Neural progenitor cell (in vitro differentiated cells): ENCODE measurements around the gene SLC49A4. TPM values are rescaled to one million over a fixed set of nuclear protein-coding genes. Genes with fewer than 3 reads are reported as not detected.

Experiments
- DNase-seq: peaks from one replicate; pipeline ENCODE4 v3.0.0-alpha.2; 2016; ENCODE audit warnings: low spot score
- H2AFZ ChIP-seq: fragments of 200-600 bp; sonication (generic); replicated peaks from 2 replicates; pipeline ENCODE4 v1.6.1; 2016; ENCODE audit warnings: antibody characterized with exemption
- H3F3A ChIP-seq: fragments of 200-600 bp; sonication (generic); 2 replicates; pipeline ENCODE4 v1.6.1; 2016; ENCODE audit warnings: antibody characterized with exemption, low read depth
- H3K27ac ChIP-seq: fragments of 200-600 bp; sonication (generic); 2 replicates; pipeline ENCODE4 v1.5.1; 2016; ENCODE audit warnings: mild to moderate bottlenecking
- H3K27me3 ChIP-seq: fragments of 200-600 bp; sonication (generic); 2 replicates; pipeline ENCODE4 v1.6.1; 2016; ENCODE audit warnings: mild to moderate bottlenecking, moderate library complexity
- H3K36me3 ChIP-seq: fragments of 200-600 bp; sonication (generic); 2 replicates; pipeline ENCODE4 v1.5.1; 2016
- H3K4me1 ChIP-seq: fragments of 200-600 bp; sonication (generic); 2 replicates; pipeline ENCODE4 v1.6.1; 2016; ENCODE audit warnings: mixed run types
- H3K4me2 ChIP-seq: fragments of 200-600 bp; sonication (generic); 2 replicates; pipeline ENCODE4 v1.6.1; 2016
- H3K4me3 ChIP-seq: fragments of 200-600 bp; sonication (generic); 2 replicates; pipeline ENCODE4 v1.5.1; 2016
- H3K79me2 ChIP-seq: fragments of 200-600 bp; sonication (generic); 2 replicates; pipeline ENCODE4 v1.6.1; 2016; ENCODE audit warnings: low read depth
- H3K9ac ChIP-seq: fragments of 200-600 bp; sonication (generic); 2 replicates; pipeline ENCODE4 v1.6.1; 2016
- H3K9me3 ChIP-seq: fragments of 200-600 bp; sonication (generic); 2 replicates; pipeline ENCODE4 v1.5.1; 2016; ENCODE audit warnings: low read depth
- H4K20me1 ChIP-seq: fragments of 200-600 bp; sonication (generic); 2 replicates; pipeline ENCODE4 v1.6.1; 2016; ENCODE audit warnings: low read depth
- H3K27ac Mint-ChIP-seq: 3 replicates; pipeline ENCODE4 v1.8.0; 2021; ENCODE audit warnings: mixed read lengths
- H3K27me3 Mint-ChIP-seq: 2 replicates; pipeline ENCODE4 v1.8.0; 2022; ENCODE audit warnings: low read depth, mild to moderate bottlenecking, inconsistent platforms, moderate library complexity, mixed read lengths; ENCODE audit not compliant: insufficient read depth
- H3K36me3 Mint-ChIP-seq: 3 replicates; pipeline ENCODE4 v1.8.0; 2021; ENCODE audit warnings: mixed read lengths
- H3K4me1 Mint-ChIP-seq: 3 replicates; pipeline ENCODE4 v1.8.0; 2021; ENCODE audit warnings: mixed read lengths
- H3K4me3 Mint-ChIP-seq: 3 replicates; pipeline ENCODE4 v1.8.0; 2021; ENCODE audit warnings: mild to moderate bottlenecking, moderate library complexity, mixed read lengths
- H3K9me3 Mint-ChIP-seq: 3 replicates; pipeline ENCODE4 v1.8.0; 2020; ENCODE audit warnings: mixed read lengths
- CTCF ChIP-seq: fragments of 200-600 bp; sonication (generic); IDR thresholded peaks from 2 replicates; pipeline ENCODE4 v1.5.1; 2017; ENCODE audit warnings: antibody characterized with exemption, mild to moderate bottlenecking
- EZH2 ChIP-seq: fragments of 200-600 bp; sonication (generic); IDR thresholded peaks from 2 replicates; pipeline ENCODE4 v1.6.1; 2017; ENCODE audit warnings: antibody characterized with exemption, mild to moderate bottlenecking, moderate library complexity
- EZH2phosphoT487 ChIP-seq: fragments of 200-600 bp; sonication (generic); IDR thresholded peaks from 2 replicates; pipeline ENCODE4 v1.6.1; 2017; ENCODE audit warnings: antibody characterized with exemption
- total RNA-seq: library from RNA; depleted of rRNA; stranded (reverse); fragments of >200 nt; gene quantifications from 2 replicates; pipeline ENCODE4 v1.2.3, GENCODE V29; 2015; ENCODE audit warnings: low replicate concordance

SLC49A4 gene
- total RNA-seq, 1 donor from 2014 or later = 21.6 TPM

DNA sequence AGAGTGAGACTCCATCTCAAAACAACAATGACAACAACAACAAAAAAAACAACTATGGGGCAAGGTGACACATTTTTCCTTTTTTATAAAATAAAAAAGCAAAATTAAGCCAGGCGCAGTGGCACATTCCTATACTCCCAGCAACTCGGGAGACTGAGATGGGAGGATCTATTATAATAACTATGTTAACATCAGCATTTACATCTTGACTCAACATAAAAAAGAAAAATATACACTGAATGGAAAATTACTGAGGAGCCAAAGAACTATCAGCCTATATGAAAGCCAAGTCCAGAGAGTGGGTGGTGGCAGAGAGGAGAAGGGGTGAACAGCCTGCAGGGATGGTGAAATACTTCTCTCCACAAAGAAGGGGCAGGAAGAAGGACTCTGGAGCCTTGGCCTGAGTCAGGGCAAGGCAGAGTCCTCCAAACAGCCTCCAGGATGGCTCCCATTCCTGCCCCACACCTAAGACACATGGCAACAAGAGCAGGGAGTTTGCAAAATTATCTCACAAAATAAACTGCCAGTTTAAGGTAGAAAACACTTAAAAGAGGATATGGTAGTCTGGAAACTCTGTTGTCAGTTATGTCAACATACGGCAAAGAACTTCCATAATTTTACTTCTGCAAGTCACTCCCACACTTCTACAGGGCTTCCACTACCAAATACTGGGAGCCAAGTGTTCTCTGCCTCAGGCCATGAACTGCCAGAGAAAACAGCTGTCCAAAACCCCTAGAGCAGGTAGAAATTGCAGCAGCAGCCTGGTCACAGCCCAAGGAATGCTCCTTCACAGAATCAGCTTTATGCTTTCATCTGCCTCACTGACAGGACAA, 27.1 kb upstream of the SLC49A4 start:
- H3K27ac Mint-ChIP-seq = no peak overlapping the region
- Histone ChIP-seq H3K4me1 (no peaks in the 10 kb centered on the region), H3K36me3 (no peaks in the 10 kb centered on the region), H3F3A (peaks cover 2% of the 10 kb centered on the region), H3K9ac (no peak overlapping the region), H3K79me2 (no peaks in the 10 kb centered on the region), H4K20me1 (no peaks in the 10 kb centered on the region), H3K4me3 (no peak overlapping the region), H3K9me3 (no peaks in the 10 kb centered on the region), H3K27me3 (no peaks in the 10 kb centered on the region), H3K27ac (no peak overlapping the region), H3K4me2 (no peak overlapping the region), H2AFZ (no peak overlapping the region)
- H3K4me1 Mint-ChIP-seq = no peaks in the 10 kb centered on the region
- H3K27me3 Mint-ChIP-seq = peaks cover 2% of the 10 kb centered on the region
- TF ChIP-seq CTCF (no peak), EZH2phosphoT487 (no peak), EZH2 (no peak)
- DNase-seq = no peak
- peaks cover 2% of the 10 kb centered on the region for H3K36me3 Mint-ChIP-seq
- no peak overlapping the region for H3K4me3 Mint-ChIP-seq
- H3K9me3 Mint-ChIP-seq = no peaks in the 10 kb centered on the region

DNA sequence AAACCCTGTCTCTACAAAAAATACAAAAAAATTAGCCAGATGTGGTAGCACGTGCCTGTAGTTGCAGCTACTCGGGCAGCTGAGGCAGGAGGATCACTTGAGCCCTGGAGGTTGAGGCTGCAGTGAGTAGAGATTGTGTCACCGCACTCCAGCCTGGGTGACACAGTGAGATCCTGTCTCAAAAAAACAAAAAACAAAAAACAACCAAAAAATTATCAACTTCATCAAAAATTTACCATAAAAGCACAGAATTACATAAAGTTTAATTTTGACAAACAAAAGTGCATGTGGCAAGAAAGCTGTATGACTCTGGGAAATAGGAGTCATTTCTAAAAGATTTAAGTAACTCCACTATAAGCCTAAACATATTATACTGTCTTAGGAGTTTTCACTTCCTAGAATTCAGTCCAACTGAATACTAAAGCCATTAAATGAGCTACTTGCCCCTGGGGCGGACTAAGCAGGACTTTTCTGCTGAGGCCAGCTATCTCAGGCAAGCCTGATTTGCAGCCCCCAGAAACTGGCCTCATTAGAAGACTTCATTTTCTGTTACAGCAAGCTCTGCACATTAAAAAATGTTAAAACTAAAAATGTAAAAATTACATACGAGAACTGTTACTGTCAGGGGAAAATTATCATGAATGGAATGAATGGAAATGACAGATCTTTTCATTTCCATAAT, 24.2 kb upstream of the SLC49A4 start:
- no peaks in the 10 kb centered on the region for H4K20me1 ChIP-seq
- no peak for DNase-seq
- no peaks in the 10 kb centered on the region for H3K4me1 ChIP-seq
- H3K9me3 ChIP-seq = no peaks in the 10 kb centered on the region
- H3K79me2 ChIP-seq = no peaks in the 10 kb centered on the region
- no peaks in the 10 kb centered on the region for H3K27me3 ChIP-seq
- H3K36me3 Mint-ChIP-seq = peaks cover 2% of the 10 kb centered on the region
- no peaks in the 10 kb centered on the region for H3K27me3 Mint-ChIP-seq
- no peak overlapping the region for H3K4me3 Mint-ChIP-seq
- TF ChIP-seq EZH2 (no peak), CTCF (no peak), EZH2phosphoT487 (no peak)
- no peak overlapping the region for H3K4me3 ChIP-seq
- H3K36me3 ChIP-seq = no peaks in the 10 kb centered on the region
- H3K27ac ChIP-seq = no peak overlapping the region
- no peaks in the 10 kb centered on the region for H3K4me1 Mint-ChIP-seq
- peaks cover 4% of the 10 kb centered on the region for H3F3A ChIP-seq
- H3K4me2 ChIP-seq = no peak overlapping the region
- no peak overlapping the region for H3K27ac Mint-ChIP-seq
- no peak overlapping the region for H3K9ac ChIP-seq
- H2AFZ ChIP-seq = no peak overlapping the region
- H3K9me3 Mint-ChIP-seq = no peaks in the 10 kb centered on the region

DNA sequence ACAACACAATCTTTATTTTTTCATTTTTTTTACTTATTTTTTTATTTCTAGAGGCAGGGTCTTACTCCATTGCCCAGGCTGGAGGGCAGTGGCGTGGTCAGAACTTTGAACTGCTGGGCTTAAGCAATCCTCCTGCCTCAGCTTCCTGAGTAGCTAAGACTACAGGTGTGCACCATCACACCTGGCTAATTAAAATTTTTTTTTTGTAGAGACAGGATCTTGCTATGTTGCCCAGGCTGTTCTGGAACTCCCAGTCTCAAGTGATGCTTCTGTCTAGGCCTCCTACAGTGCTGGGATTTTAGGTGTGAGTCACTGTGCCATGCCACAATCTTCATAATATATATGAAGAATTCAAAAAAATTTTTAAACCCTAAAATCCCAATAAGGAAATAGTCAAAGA, 22.0 kb upstream of the SLC49A4 start:
- peaks cover 2% of the 10 kb centered on the region for H3K36me3 Mint-ChIP-seq
- no peaks in the 10 kb centered on the region for H3K36me3 ChIP-seq
- no peak overlapping the region for H3K4me2 ChIP-seq
- H3K4me3 ChIP-seq = no peak overlapping the region
- TF ChIP-seq CTCF (no peak), EZH2 (no peak), EZH2phosphoT487 (no peak)
- no peaks in the 10 kb centered on the region for H3K4me1 Mint-ChIP-seq
- DNase-seq = no peak
- no peaks in the 10 kb centered on the region for H3K9me3 ChIP-seq
- H3F3A ChIP-seq = peaks cover 4% of the 10 kb centered on the region
- H3K9me3 Mint-ChIP-seq = no peaks in the 10 kb centered on the region
- H3K27me3 Mint-ChIP-seq = no peaks in the 10 kb centered on the region
- H3K4me3 Mint-ChIP-seq = no peak overlapping the region
- no peak overlapping the region for H2AFZ ChIP-seq
- H3K27ac Mint-ChIP-seq = no peak overlapping the region
- H3K27ac ChIP-seq = no peak overlapping the region
- H3K9ac ChIP-seq = no peak overlapping the region
- H4K20me1 ChIP-seq = no peaks in the 10 kb centered on the region
- H3K79me2 ChIP-seq = no peaks in the 10 kb centered on the region
- no peaks in the 10 kb centered on the region for H3K27me3 ChIP-seq
- H3K4me1 ChIP-seq = no peaks in the 10 kb centered on the region
